SU-DHL-6 (cell line): Measurements from ENCODE around the gene PSMA6.

Experiments used
- EZH2phosphoT487 ChIP-seq: fragments of 200-600 bp; sonication (generic), shearing (Covaris generic); conservative IDR thresholded peaks from 2 replicates; pipeline ENCODE4 v1.6.1; 2018; ENCODE audit warnings: mild to moderate bottlenecking, antibody characterized with exemption, low read length, moderate library complexity, mixed read lengths
- TF ChIP-seq, protein P1 (sequence below): fragments of 200-600 bp; sonication (generic); IDR thresholded peaks from one replicate; pipeline ENCODE4 v1.5.1; 2017; ENCODE audit warnings: antibody characterized with exemption, mild to moderate bottlenecking, low read length, moderate library complexity; ENCODE audit not compliant: insufficient read depth, poor library complexity, severe bottlenecking

DNA sequence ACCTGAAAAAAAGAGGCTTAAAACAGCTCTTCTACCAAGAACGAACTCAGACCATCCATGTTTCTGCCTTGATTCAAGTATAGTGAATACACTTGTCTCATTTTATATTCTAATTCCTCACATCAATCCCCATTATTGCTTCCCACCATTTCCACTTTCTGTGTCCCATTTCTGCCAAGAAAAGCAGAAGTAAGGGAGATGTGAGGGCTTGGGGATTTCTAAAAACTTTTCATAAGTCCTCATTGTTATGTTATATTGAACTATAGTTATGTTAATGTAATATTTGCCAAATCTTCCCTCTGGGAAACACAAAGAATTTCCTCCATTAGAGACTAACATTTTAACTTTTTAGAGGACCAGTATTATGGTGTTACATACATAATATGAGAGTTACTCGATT lies 48.2 kb upstream of the PSMA6 start:
- TF ChIP-seq, protein P1, sequence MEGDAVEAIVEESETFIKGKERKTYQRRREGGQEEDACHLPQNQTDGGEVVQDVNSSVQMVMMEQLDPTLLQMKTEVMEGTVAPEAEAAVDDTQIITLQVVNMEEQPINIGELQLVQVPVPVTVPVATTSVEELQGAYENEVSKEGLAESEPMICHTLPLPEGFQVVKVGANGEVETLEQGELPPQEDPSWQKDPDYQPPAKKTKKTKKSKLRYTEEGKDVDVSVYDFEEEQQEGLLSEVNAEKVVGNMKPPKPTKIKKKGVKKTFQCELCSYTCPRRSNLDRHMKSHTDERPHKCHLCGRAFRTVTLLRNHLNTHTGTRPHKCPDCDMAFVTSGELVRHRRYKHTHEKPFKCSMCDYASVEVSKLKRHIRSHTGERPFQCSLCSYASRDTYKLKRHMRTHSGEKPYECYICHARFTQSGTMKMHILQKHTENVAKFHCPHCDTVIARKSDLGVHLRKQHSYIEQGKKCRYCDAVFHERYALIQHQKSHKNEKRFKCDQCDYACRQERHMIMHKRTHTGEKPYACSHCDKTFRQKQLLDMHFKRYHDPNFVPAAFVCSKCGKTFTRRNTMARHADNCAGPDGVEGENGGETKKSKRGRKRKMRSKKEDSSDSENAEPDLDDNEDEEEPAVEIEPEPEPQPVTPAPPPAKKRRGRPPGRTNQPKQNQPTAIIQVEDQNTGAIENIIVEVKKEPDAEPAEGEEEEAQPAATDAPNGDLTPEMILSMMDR: no peak
- TF ChIP-seq EZH2phosphoT487: no peak
